ENCODE results near the gene ERC1. TPM values are rescaled to one million over a fixed set of nuclear protein-coding genes. Genes with fewer than 3 reads are reported as not detected.
A peak's percentile ranks its signal among the peaks of the same experiment; 100 is the strongest.
"Not testable (repeated sequence)": the region's sequence is repeated elsewhere in the genome, so short reads cannot be mapped to it uniquely, and the experiment has no call there.

Gene ERC1
- total RNA-seq, 2 donors from 2014 or later, result 53.2 to 53.4 TPM

GRCh38 chr12:1318327-1319031 lies 327.5 kb downstream of the ERC1 start:
- intact Hi-C loops (cut with DNase I), result no loop called here
- no peak for DNase-seq
- peak; percentile 73 to 81 for ATAC-seq

GRCh38 chr12:1319212-1319611 lies 328.2 kb downstream of the ERC1 start:
- no peak for DNase-seq
- peak in 1 of 2 donors; percentile 62 for ATAC-seq
- intact Hi-C loops (cut with DNase I), result no loop called here

GRCh38 chr12:1320021-1320420 lies 329.0 kb downstream of the ERC1 start:
- ATAC-seq (no peak), DNase-seq (no peak)
- intact Hi-C loops (cut with DNase I), result no loop called here

GRCh38 chr12:1322821-1323220 lies 331.8 kb downstream of the ERC1 start:
- ATAC-seq (no peak), DNase-seq (no peak)
- intact Hi-C loops (cut with DNase I), result no loop called here

GRCh38 chr12:1324099-1324498 lies 333.1 kb downstream of the ERC1 start:
- intact Hi-C loops (cut with DNase I), result no loop called here

GRCh38 chr12:1324910-1325309 lies 333.9 kb downstream of the ERC1 start:
- intact Hi-C loops (cut with DNase I), result no loop called here

More at GRCh38 chr12:1324099-1324498, 333.1 kb downstream of the ERC1 start:
- ATAC-seq (no peak), DNase-seq (no peak)

GRCh38 chr12:1325666-1326065 lies 334.6 kb downstream of the ERC1 start:
- no peak for DNase-seq
- intact Hi-C loops (cut with DNase I), result no loop called here
- no peak for ATAC-seq

More at GRCh38 chr12:1324910-1325309, 333.9 kb downstream of the ERC1 start:
- ATAC-seq (no peak), DNase-seq (no peak)

GRCh38 chr12:1326258-1326657 lies 335.2 kb downstream of the ERC1 start:
- intact Hi-C loops (cut with DNase I), result no loop called here

GRCh38 chr12:1328391-1328790 lies 337.4 kb downstream of the ERC1 start:
- peak; percentile 27 to 55 for ATAC-seq
- intact Hi-C loops (cut with DNase I), result no loop called here
- DNase-seq, result peak; percentile 46

More at GRCh38 chr12:1326258-1326657, 335.2 kb downstream of the ERC1 start:
- DNase-seq, result no peak
- no peak for ATAC-seq

- no peak for ATAC-seq
- intact Hi-C loops (cut with DNase I), result no loop called here
These were observed 338.9 kb downstream of the ERC1 start for GRCh38 chr12:1329784-1330476.

GRCh38 chr12:1330477-1330827 lies 339.4 kb downstream of the ERC1 start:
- intact Hi-C loops (cut with DNase I), result no loop called here
- no peak for ATAC-seq
- DNase-seq, result no peak

More at GRCh38 chr12:1329784-1330476, 338.9 kb downstream of the ERC1 start:
- no peak for DNase-seq

- DNase-seq (no peak), ATAC-seq (no peak)
- intact Hi-C loops (cut with DNase I), result no loop called here
These were observed 341.3 kb downstream of the ERC1 start for GRCh38 chr12:1332327-1332726.

GRCh38 chr12:1338483-1339177 lies 347.6 kb downstream of the ERC1 start:
- ATAC-seq (no peak), DNase-seq (no peak)
- intact Hi-C loops (cut with DNase I), result no loop called here

GRCh38 chr12:1339178-1339541 lies 348.1 kb downstream of the ERC1 start:
- DNase-seq; ATAC-seq; intact Hi-C loops (cut with DNase I): not testable (repeated sequence)

- DNase-seq (no peak), ATAC-seq (peak; percentile 15 to 34)
- intact Hi-C loops (cut with DNase I), result no loop called here
These were observed 348.7 kb downstream of the ERC1 start for GRCh38 chr12:1339618-1340319.

- intact Hi-C loops (cut with DNase I); ATAC-seq; DNase-seq: not testable (repeated sequence)
These were observed 350.2 kb downstream of the ERC1 start for GRCh38 chr12:1341270-1341669.

- intact Hi-C loops (cut with DNase I), result no loop called here
- ATAC-seq, result no peak
- no peak for DNase-seq
These were observed 352.4 kb downstream of the ERC1 start for GRCh38 chr12:1343422-1343821.

- DNase-seq, result no peak
- intact Hi-C loops (cut with DNase I), result no loop called here
- ATAC-seq, result no peak
These were observed 353.2 kb downstream of the ERC1 start for GRCh38 chr12:1344245-1344644.

- no peak for ATAC-seq
- no peak for DNase-seq
- intact Hi-C loops (cut with DNase I), result no loop called here
These were observed 355.1 kb downstream of the ERC1 start for GRCh38 chr12:1346126-1346525.

GRCh38 chr12:1347294-1347693 lies 356.3 kb downstream of the ERC1 start:
- intact Hi-C loops (cut with DNase I), result no loop called here
- ATAC-seq, result no peak

More at GRCh38 chr12:1347294-1347693, 356.3 kb downstream of the ERC1 start:
- no peak for DNase-seq
